ENCODE data around the gene IL31RA.

GRCh38 chr5:55932700-55933099 is 81.5 kb downstream of the IL31RA start:
- TF ChIP-seq FOXM1 (IDR thresholded peaks at IDR 0.05; ENCODE audit: borderline replicate concordance) (no peak), L3MBTL2 (conservative IDR thresholded peaks at IDR 0.05) (no peak), TARDBP (IDR thresholded peaks at IDR 0.05) (no peak), CTBP1 (IDR thresholded peaks at IDR 0.05; ENCODE audit: borderline replicate concordance) (no peak), NFRKB (IDR thresholded peaks at IDR 0.05) (no peak), SP1 (IDR thresholded peaks at IDR 0.05) (no peak), FOXK2 (IDR thresholded peaks at IDR 0.05) (no peak), LEF1 (IDR thresholded peaks at IDR 0.05; ENCODE audit: borderline replicate concordance) (no peak), ELF4 (IDR thresholded peaks at IDR 0.05) (no peak)

Measured in HEK293T (cell line).